GM19324 (cell line): ENCODE data around the gene ZDHHC12.

Source experiments
- ATAC-seq: cut with Tn5 transposase; IDR thresholded peaks from one replicate; pipeline ENCODE4 v1.9.1; 2021; ENCODE audit warnings: mild to moderate bottlenecking, moderate library complexity; ENCODE audit not compliant: unreplicated experiment, low FRiP score

Gene ZDHHC12

DNA sequence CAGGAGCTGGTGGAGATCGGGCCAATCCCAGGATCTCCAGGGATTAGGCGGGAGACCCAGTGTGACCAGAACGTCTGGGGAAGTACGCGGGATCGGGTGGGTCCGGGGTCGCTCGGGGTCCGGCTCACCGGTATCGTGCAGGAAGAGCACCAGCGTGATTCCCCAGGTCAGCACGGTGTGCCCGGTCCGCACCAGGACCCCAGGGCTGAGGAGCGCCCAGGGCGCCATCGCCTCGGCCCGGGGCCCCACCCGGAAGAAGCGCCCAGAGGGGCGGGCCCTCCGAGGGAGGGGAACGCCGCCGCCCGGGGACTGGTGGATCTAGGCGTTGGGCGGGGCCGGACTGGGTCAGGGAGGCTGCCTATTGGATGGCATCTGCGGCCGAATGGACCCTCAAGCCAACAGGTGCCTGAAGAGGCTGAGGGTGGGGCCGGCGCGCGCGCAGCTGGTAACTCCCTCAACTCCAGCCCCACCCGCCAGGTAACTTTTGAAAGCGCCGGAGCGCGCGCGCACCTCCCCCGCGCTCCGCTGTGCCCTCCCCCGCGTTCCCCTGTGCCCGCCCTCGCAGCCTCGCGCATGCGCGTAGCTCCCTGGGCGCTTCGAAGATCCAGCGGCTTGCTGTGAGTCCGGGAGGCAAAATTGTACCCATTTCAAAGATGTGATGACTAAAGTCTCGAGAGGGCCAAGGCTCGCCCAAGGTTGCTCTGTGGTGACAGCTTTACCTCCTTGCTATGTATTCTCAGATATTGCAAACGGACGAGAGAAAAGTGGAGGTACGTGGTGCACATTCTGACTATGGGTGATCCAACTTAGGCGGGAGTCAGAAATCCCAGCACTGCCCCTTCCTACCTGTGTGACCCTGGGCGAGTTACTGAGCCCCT is at the start of gene ZDHHC12:
ZDHHC12 (minus strand) TSS at position 262 of the 878 bp plus-strand sequence; CDS start at position 228, 34 bp downstream.
- peak; percentile 92 for ATAC-seq

DNA sequence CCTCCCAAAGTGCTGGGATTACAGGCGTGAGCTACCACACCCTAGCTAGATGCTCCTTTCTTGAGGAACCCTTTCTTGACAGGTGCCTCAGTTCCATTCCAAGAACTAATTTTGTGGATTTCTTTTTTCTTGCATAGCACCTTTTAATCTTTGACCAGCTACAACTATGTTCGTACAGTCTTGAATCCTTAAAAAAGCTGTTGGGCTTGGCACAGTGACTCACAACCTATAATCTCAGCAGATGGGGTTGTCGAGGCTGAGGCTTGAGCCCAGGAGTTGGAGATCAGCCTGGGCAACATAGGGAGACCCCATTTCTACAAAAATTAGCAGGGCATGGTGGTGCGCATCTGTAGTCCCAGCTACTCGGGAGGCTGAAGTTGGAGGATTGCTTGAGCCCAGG is 49.1 kb upstream of the ZDHHC12 start:
- no peak for ATAC-seq

DNA sequence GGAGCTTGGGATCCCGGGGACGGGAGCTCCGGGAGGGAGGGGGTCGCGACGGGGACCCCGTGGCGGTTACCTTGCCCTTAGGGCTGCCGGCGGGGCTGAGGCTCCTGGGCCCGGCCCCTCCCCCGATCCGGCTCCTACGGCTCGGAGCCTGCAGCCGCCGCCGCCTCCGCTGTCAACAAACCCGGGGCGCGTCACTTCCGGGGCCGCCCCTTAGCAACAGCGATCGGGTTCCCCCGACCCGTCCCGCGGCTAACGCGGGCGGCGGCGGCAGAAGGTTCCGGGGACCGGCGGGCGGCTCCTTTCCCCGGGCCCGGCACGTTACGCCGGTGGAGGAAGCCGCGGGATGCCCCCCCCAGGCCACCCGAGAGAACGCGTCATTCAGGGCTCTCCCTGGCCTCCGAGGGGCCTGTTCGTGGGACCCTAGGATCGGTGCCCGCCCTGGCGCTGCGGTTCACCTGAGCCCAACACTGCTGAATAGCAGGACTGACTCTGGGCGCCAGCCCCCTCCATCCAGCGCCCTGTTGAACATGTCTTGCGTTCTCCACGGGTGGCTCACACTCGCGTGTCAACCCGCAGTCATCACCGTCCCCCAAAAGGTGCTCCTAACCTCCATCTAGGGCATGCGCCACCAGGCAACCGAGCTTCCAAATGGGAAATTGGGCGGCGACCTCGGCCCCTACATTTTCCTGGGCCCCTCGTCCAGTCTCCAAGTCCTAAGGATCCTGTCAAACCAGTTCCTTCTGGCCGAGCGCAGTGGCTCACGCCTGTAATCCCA is 48.0 kb upstream of the ZDHHC12 start, which contains the start of gene ZER1:
ZER1 (minus strand) TSS at position 183 of the 775 bp plus-strand sequence. CDS start 16,362 bp downstream, outside the sequence.
- peak; percentile 91 for ATAC-seq

- ATAC-seq, result no peak
Measured at GRCh38 chr9:128771094-128771721, 47.3 kb upstream of the ZDHHC12 start.

DNA sequence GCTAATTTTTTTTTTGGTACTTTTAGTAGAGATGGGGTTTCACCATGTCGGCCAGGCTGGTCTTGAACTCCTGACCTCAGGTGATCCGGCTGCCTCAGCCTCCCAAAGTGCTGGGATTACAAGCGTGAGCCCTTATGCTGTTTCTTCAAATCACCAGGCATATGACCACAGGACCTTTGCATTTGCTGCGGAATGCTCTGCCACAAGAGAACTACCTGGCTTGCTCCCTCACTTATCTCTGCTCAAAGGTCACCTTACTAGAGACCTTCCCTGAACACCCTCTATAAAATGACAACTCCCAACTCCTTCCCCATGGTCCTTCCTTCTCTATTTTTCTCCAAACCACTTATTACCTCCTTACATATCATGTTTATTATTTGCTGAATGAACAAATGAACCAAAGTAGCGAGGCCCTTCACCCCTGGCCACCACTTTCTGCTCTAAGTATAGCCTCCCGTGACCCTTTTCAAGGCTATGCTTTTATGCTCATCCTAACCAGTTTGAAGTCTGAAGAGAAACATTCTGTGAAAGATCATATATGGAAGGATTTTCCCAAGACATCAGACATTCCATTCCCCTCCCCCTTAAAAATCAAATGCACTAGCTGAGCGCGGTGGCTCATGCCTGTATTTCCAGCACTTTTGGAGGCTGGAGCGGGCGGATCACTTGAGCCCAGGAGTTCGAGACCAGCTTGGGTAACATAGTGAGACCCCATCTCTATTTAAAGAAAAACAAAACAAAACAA is 46.5 kb upstream of the ZDHHC12 start:
- no peak for ATAC-seq

- ATAC-seq, result no peak
Measured at GRCh38 chr9:128768606-128769005, 44.7 kb upstream of the ZDHHC12 start.

- no peak for ATAC-seq
Measured at GRCh38 chr9:128765499-128765898, 41.6 kb upstream of the ZDHHC12 start.

- ATAC-seq, result no peak
Measured at GRCh38 chr9:128764361-128764760, 40.4 kb upstream of the ZDHHC12 start.

- ATAC-seq, result no peak
Measured at GRCh38 chr9:128762671-128763449, 38.9 kb upstream of the ZDHHC12 start.

GRCh38 chr9:128757602-128758001 is 33.7 kb upstream of the ZDHHC12 start:
- ATAC-seq, result no peak

GRCh38 chr9:128753627-128754026 is 29.7 kb upstream of the ZDHHC12 start:
- no peak for ATAC-seq

DNA sequence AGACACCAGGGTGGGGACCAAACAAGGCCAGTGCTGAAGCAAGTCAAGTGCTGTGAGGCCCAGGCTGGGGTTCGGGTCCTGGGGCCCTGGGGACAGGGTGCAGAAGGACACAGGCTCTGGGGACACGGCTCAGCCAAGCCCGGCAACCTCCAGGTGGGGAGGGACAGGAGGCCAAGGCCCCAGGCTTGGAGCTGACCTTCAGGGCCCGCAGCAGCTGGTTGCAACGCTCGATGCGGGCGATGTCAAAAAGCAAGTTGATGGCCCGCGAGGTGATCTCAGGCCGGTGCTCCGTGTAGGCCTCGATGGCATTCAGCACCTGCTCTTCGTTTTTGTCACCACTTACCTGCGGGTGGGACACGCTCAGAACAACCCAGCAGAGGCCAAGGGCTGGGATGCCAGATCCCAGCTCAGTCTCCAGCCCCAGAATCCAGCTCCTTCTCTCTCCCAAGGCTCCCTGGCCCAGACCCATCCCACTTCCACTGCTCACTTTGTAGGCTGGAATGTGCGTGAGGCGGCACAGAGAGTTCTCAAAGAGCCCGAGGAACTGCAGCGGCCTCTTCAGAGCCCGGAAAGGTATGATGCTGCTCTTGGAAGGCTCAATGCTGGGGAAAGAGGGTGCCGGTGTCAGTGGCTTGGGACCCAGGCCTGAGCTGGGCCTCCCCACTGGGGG is 27.1 kb upstream of the ZDHHC12 start:
- no peak for ATAC-seq

DNA sequence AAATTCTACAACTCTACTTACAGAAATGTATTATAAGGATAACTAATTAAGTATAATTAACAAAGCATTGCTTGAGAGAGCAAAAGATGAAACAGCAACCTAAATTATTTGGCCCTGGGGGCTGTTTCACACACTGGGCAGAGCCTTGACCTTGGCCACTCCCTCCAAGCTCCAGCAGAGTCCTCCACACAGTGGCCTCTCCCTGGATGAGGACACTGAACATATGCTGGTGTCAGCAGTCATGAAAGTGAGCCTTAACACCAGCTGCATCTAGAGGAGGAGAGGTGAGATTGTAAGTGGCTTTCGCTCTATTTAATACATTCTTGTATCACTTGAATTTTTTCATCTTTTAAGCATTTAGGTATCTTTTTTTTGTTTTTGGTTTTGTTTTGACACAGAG is 23.3 kb upstream of the ZDHHC12 start:
- no peak for ATAC-seq

DNA sequence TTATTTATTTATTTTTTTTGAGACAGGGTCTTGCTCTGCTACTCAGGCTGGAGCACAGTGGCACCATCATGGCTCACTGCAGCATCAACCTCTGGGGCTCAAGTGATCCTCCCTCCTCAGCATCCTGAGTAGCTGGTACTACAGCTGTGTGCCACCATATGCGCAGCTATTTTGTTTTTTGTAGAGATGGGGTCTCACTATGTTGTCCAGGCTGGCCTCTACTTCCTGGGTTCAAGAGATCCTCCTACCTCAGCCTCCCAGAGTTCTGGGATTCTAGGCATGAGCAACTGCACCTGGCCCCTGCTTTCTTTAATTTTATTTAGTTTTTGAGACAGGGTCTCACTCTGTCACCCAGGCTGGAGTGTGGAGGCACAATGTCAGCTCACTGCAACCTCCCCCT is 19.5 kb upstream of the ZDHHC12 start:
- no peak for ATAC-seq

GRCh38 chr9:128742401-128742800 is 18.5 kb upstream of the ZDHHC12 start:
- ATAC-seq, result no peak

DNA sequence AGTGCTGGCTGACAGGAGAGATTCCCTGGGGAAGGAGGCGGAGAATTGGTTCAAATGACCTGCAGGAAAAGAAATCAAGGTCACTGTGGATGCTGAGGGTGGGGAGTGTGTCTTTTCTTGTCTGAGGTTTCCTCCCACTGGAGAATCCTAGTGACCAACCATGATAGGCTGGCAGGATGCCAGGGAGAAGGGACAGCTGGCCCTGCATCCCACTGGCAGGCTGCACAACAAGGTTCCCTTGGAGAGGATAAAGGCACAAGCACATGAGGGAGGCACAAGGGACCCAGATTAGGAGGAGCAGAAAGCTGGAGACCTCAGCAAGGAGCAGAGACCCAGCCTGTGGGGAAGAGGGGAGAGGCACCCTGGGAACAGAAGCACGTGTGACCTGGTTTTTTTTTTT is 11.4 kb upstream of the ZDHHC12 start:
- no peak for ATAC-seq

DNA sequence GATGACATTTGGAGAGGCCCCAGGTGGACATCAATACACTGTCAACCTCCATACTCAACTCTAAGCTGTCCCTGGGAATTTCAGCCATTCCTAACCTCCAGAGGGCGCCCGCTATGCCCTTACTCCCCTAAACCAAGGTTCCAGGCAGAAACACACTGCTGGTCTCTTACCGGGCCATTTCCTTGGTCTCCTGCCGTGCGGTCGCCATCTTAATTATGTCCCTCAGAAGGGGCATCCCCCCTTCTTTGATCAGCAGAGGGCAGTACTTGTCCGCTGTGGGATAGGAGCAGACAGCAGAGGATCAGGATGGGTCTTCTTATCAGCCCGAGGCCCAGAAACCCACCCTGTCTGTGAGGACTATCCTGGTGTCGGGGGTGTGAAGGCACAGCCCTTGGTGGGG is 9.3 kb upstream of the ZDHHC12 start:
- no peak for ATAC-seq

DNA sequence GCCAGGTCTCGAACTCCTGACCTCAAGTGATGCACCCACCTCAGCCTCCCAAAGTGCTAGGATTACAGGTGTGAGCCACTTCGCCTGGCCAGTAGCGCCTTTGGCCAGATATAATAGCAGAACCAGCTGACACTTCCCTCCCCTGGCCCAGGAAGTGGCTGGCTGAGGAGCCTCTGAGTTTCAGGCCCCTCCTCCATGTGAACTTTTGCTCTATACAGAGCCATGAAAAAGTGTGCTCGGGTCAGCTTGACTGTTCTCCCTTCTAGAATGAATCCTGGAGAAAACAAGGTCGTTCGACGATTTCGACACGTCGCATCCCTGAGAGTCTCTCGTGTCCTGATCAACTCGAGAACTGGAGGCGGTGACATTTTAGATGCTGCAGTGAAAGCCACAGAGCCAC is 8.6 kb upstream of the ZDHHC12 start:
- ATAC-seq, result no peak

DNA sequence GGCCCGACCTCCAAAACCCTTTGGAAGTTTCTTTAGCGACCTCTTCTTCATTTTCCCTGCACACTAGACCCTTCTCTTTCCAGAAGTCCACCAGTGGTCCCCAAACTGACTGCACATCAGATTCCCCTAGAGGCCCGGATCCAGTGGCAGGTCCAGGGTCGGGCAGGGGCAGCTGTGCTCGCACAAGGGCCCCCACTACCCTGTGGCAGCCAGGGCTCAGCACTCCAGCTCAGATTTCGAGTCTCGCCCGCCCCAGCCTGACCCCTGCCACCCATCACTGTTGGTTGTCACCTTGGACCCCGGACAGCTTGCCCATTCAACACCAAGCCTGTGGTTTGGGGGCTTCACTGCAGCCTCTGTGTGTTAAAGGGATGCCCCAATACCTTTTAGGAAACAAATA is 7.8 kb upstream of the ZDHHC12 start:
- ATAC-seq, result no peak
